ENCODE measurements around the gene VAC14. TPM values are rescaled to one million over a fixed set of nuclear protein-coding genes. Genes with fewer than 3 reads are reported as not detected.

Gene VAC14
- total and polyA plus RNA-seq, 2 of the 8 experiments (the other 6 are each of a cell fraction or from before 2014, with no cell fraction given): 56.0 to 108 TPM

- TF ChIP-seq CHD2 (IDR thresholded peaks at IDR 0.05; ENCODE audit: low read length) (no peak), TCF12 (IDR thresholded peaks at IDR 0.05; ENCODE audit: low read depth, low read length) (no peak), MAFK (IDR thresholded peaks at IDR 0.05; ENCODE audit: low read depth, low read length) (no peak), TEAD4 (IDR thresholded peaks at IDR 0.05; ENCODE audit: low read depth, low read length) (no peak), SP2 (IDR thresholded peaks at IDR 0.05; ENCODE audit: low read length) (no peak), EGR1 (IDR thresholded peaks at IDR 0.05; ENCODE audit: borderline replicate concordance, low read depth, low read length) (no peak)
Measured at GRCh38 chr16:70694868-70695218, 106.1 kb downstream of the VAC14 start (continued).
